ENCODE results near the gene CD46. TPM values are rescaled to one million over a fixed set of nuclear protein-coding genes. Genes with fewer than 3 reads are reported as not detected.
A peak's percentile ranks its signal among the peaks of the same experiment; 100 is the strongest.

CD46 gene
- total RNA-seq, 1 donor from 2014 or later, result 97.3 TPM

DNA sequence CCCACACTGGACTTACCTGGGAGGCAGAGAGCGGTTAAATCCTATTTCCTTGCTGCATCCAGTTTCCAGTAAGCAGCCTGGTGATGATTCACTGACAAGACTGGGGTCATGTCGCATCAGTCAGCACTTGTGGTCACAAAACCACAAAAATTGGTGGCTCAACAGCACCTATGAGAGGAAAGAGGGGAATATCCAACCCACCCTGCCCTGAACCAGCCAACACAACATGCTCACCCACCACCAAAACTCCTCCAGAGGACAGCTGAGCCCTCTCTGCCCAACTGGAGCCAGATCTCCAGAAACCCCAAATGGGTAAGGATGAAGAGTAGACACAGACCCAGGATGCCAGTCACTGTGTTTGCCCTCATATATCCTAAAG is 64.0 kb downstream of the CD46 start:
- peaks cover 12% of the 10 kb centered on the region for H3K4me1 Mint-ChIP-seq (ENCODE audit: unreplicated experiment)
- no peaks in the 10 kb centered on the region for H3K9me3 Mint-ChIP-seq (ENCODE audit: unreplicated experiment)
- DNase-seq (ENCODE audit: extremely low spot score, unreplicated experiment), result peak; percentile 25

DNA sequence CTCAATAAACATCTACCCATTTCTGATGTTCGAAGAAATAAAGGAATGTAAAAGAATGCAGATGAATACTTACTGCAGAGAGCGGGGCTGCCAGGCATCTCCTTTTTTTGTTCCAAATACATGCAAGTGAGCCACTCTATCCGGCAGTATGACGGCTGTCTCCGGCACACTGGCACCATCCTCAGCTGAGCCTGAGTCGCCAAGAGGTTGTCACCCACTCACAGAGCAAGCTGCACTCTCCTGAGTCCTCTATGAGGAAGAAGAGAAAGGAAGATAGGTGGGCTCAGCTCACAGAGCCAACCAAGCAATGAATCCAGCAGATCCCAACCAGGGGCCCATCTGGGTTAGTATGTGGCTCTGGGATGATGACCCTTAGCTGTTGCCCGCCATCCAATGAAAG is 65.3 kb downstream of the CD46 start:
- no peak overlapping the region for H3K27ac Mint-ChIP-seq (ENCODE audit: unreplicated experiment)
- H3K36me3 Mint-ChIP-seq (ENCODE audit: unreplicated experiment), result peaks cover 9% of the 10 kb centered on the region
- H3K27me3 Mint-ChIP-seq (ENCODE audit: unreplicated experiment), result no peaks in the 10 kb centered on the region
- no peaks in the 10 kb centered on the region for H3K9me3 Mint-ChIP-seq (ENCODE audit: unreplicated experiment)
- H3K4me1 Mint-ChIP-seq (ENCODE audit: unreplicated experiment), result peaks cover 13% of the 10 kb centered on the region
- no peak for DNase-seq (ENCODE audit: extremely low spot score, unreplicated experiment)
- TF ChIP-seq, protein P1, sequence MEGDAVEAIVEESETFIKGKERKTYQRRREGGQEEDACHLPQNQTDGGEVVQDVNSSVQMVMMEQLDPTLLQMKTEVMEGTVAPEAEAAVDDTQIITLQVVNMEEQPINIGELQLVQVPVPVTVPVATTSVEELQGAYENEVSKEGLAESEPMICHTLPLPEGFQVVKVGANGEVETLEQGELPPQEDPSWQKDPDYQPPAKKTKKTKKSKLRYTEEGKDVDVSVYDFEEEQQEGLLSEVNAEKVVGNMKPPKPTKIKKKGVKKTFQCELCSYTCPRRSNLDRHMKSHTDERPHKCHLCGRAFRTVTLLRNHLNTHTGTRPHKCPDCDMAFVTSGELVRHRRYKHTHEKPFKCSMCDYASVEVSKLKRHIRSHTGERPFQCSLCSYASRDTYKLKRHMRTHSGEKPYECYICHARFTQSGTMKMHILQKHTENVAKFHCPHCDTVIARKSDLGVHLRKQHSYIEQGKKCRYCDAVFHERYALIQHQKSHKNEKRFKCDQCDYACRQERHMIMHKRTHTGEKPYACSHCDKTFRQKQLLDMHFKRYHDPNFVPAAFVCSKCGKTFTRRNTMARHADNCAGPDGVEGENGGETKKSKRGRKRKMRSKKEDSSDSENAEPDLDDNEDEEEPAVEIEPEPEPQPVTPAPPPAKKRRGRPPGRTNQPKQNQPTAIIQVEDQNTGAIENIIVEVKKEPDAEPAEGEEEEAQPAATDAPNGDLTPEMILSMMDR (IDR thresholded peaks at IDR 0.05), result no peak
- H3K4me3 Mint-ChIP-seq (ENCODE audit: unreplicated experiment), result no peak overlapping the region

More for the DNA sequence above, 64.0 kb downstream of the CD46 start:
- Mint-ChIP-seq H3K27ac (ENCODE audit: unreplicated experiment) (no peak overlapping the region), H3K27me3 (ENCODE audit: unreplicated experiment) (no peaks in the 10 kb centered on the region), H3K4me3 (ENCODE audit: unreplicated experiment) (no peak overlapping the region), H3K36me3 (ENCODE audit: unreplicated experiment) (peaks cover 12% of the 10 kb centered on the region)
- TF ChIP-seq, protein P1 (IDR thresholded peaks at IDR 0.05), result no peak

DNA sequence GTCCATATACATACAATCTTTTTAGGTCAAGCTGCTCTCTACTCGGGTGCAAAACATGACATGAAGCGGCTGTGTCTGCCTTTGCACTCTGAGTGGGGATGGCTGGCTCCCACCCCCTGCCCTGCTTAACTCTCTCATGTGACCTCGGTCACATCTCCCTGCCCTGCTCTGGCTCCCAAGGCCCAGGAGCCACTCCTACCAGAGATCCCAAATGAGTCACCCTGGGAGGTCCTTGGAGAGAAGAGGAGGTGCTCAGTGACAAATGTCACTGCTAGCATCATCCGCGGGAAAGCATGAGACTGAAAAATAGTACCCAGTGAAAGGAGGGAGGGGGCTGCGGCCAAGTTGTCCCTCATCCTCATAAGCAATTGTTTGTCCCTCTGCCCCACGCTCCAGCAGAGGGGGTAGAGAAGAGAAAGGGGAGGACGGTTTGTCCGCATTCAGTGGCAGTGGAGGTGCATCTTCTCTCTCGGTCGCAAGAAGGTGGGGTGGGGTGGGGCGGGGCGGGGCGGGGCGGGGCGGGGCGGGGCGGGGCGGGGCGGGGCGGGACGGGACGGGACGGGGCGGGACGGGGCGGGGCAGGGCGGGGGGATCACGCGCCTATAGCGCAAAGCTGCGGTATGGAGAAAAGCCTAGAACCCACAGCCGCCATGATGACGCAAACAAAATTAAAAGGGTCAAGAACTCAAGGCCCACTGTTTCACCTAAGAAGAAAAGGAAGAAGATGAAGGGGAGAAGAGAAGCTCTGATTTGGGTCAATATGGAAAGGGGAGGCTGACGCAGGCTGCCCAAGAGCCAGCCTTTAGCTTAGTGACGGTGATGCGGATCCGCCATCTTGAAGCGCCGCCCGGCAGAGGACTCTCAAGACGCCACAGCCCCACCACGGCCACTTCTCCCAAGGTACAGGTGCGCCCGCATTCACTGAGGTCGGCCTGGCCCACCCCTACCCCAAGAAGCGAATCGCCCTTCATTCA is 66.2 kb downstream of the CD46 start:
- no peak for DNase-seq (ENCODE audit: extremely low spot score, unreplicated experiment)
- H3K4me1 Mint-ChIP-seq (ENCODE audit: unreplicated experiment), result peaks cover 17% of the 10 kb centered on the region
- H3K4me3 Mint-ChIP-seq (ENCODE audit: unreplicated experiment), result no peak overlapping the region
- no peaks in the 10 kb centered on the region for H3K9me3 Mint-ChIP-seq (ENCODE audit: unreplicated experiment)
- H3K27ac Mint-ChIP-seq (ENCODE audit: unreplicated experiment), result peak overlapping the region; percentile 28
- TF ChIP-seq, protein P1 (IDR thresholded peaks at IDR 0.05), result no peak
- peaks cover 6% of the 10 kb centered on the region for H3K36me3 Mint-ChIP-seq (ENCODE audit: unreplicated experiment)
- H3K27me3 Mint-ChIP-seq (ENCODE audit: unreplicated experiment), result no peaks in the 10 kb centered on the region

DNA sequence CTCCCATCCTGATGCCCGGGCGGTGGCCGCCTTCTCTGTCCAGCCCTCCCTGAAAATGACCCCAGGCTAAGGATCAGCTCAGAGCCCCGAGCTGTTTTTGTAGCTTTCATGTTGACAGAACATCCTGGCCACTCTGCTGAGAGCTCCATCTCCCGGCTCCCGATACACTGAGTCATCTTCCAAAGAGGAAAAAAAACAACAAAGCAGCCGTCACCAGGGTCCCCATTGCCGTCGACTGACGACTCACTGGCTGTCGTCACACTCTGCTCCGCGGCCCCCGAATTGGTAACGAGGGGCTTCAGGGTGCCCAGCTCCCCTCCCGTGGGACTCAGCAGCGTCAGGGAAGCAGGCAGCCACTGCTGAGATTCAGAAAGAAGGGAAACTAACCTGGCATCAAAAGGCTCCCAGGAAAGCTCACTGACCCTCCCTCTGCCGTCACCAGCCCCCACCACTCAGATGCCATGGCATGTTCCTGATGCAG is 67.2 kb downstream of the CD46 start:
- Mint-ChIP-seq H3K36me3 (ENCODE audit: unreplicated experiment) (peaks cover 6% of the 10 kb centered on the region), H3K27ac (ENCODE audit: unreplicated experiment) (peak overlapping the region; percentile 72), H3K27me3 (ENCODE audit: unreplicated experiment) (no peaks in the 10 kb centered on the region), H3K9me3 (ENCODE audit: unreplicated experiment) (no peaks in the 10 kb centered on the region), H3K4me3 (ENCODE audit: unreplicated experiment) (peak overlapping the region; percentile 58), H3K4me1 (ENCODE audit: unreplicated experiment) (peaks cover 25% of the 10 kb centered on the region)
- TF ChIP-seq, protein P1 (IDR thresholded peaks at IDR 0.05), result no peak
- DNase-seq (ENCODE audit: extremely low spot score, unreplicated experiment), result no peak
